GM18867 (cell line): ENCODE results near the gene ADCY10.
"Not testable (repeated sequence)": the region's sequence is repeated elsewhere in the genome, so short reads cannot be mapped to it uniquely, and the experiment has no call there.

Experiments
- ATAC-seq: cut with Tn5 transposase; IDR thresholded peaks from one replicate; pipeline ENCODE4 v1.9.1; 2021; ENCODE audit warnings: mild to moderate bottlenecking, moderate library complexity; ENCODE audit not compliant: unreplicated experiment

The ADCY10 gene

DNA sequence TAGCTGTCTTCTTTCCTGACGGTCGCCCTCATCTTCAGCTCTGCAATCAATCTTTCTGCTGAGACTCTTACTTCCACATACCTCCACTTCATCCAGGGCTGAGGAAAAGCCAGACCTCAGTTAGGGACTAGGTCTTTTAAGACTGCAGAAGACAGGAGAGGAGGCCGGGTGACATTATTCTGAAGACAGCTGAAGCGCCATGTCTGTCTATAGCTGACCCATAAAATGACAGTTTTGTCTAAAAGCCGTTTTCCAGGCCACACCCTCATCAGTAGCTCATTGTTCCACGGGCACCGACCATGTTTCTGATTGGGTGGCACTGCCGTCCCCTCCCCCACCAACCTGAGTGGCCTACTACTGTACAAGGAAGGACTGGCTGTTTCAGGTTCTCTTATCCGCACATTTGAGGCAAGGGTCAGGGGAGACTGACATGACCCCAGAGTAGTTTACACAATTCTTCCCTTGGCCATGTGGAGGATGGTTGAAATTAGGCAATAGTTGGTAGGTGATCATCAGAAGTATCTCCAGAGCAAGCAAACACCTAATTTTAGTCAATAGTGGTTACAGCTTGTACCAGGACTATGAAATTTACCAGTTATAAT, at the start of gene ADCY10:
Gene ADCY10 (minus strand): TSS at position 240 of the 602 bp plus-strand sequence. CDS start 8,994 bp downstream, outside the sequence.
- no peak for ATAC-seq

GRCh38 chr1:167957710-167958109, 43.8 kb upstream of the ADCY10 start:
- ATAC-seq, result no peak

DNA sequence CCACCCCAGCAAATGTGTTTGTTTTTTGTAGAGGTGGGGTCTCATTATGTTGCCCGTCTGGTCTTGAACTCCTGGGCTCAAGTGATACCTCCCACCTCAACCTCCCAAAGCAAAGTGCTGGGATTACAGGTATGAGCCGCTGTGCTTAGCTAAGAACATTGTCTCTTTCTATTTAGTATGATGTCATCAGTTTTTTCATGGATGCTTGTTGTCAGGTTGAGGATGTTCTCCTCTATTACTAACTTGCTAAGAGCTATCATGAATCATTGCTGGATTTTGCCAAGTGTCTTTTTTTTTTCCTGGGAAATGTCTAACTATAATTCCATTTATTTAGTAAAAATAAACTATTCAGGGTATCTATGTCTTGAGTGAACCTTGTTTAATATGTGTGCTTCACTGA, 42.0 kb upstream of the ADCY10 start:
- no peak for ATAC-seq

- ATAC-seq, result no peak
Measured at GRCh38 chr1:167950569-167950968, 36.6 kb upstream of the ADCY10 start.

DNA sequence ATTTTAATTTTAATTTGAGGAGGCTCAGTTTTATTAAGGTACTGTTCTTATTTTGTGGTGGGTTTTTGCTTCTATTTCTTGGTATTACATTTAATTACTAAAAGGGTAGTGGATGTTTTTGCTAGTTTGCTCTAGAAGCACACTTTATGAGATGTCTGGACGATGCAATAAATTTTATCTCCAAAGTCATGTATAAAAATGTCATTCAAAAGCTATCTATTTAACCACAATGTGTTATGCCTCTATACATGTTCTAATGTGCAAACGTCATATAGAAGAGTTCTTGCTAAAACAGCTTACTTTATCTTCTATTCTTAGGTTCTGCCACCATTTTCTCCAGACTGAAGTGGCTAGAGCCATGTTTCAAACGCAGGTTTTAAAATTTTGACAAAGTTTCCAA, 35.9 kb upstream of the ADCY10 start:
- ATAC-seq, result no peak

DNA sequence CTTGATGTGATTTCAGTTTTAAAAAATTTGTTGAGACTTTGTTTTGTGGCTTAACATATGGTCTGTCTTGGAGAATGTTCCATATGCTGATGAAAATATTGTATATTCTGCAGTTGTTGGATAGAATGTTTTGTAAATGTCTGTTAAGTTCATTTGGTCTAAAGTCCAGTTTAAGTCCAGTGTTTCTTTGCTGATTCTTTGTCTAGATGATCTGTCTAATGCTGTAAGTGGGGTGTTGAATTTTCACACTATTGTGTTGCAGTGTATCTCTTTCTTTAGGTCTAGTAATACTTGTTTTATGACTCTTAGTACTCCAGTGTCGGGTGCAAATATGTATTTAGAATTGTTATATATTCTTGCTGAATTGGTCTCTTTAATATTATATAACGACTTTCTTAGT, 33.8 kb upstream of the ADCY10 start:
- no peak for ATAC-seq

- ATAC-seq, result no peak
Measured at GRCh38 chr1:167943541-167943940, 29.6 kb upstream of the ADCY10 start.

GRCh38 chr1:167940264-167940663, 26.3 kb upstream of the ADCY10 start:
- ATAC-seq, result no peak

DNA sequence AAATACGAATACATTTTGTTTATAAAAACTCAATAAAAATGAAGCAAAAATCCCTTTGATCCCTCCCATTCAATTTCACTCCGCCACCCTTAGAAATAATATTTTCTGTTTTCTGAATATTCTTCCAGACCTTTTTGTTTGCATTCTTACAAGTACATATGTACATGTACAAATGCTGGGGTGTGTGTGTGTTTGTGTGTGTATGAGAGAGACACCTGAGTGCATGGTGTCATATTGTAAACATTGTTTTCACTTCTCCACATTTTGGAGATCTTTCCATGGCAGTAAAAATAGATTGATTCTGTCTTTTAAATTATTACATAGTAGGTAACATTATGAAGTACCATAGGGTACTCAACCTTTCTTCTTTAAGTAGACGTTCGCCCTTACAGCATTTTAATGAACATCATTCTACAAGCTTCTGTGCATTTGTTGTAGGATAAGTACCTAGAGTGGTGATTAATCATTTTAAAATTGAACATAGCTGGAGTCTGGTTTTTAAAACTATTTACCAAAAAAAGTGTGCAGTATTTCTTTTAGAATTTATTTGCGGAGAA, 24.2 kb upstream of the ADCY10 start:
- ATAC-seq, result no peak

DNA sequence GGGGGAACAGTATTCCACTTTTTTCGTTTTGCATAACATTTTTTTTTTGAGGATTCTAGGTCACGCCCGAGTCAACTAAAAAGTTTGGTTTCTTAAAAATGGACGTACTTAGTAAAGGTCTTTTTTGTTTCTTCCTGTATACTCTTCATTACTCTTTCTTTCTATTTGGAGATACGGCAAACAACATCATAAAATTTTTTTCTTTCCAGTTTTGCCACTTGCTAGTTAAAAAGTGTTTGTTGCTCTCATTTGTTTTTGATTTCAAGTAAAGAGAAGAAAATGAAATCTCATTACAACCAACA, 23.7 kb upstream of the ADCY10 start:
- ATAC-seq, result no peak

DNA sequence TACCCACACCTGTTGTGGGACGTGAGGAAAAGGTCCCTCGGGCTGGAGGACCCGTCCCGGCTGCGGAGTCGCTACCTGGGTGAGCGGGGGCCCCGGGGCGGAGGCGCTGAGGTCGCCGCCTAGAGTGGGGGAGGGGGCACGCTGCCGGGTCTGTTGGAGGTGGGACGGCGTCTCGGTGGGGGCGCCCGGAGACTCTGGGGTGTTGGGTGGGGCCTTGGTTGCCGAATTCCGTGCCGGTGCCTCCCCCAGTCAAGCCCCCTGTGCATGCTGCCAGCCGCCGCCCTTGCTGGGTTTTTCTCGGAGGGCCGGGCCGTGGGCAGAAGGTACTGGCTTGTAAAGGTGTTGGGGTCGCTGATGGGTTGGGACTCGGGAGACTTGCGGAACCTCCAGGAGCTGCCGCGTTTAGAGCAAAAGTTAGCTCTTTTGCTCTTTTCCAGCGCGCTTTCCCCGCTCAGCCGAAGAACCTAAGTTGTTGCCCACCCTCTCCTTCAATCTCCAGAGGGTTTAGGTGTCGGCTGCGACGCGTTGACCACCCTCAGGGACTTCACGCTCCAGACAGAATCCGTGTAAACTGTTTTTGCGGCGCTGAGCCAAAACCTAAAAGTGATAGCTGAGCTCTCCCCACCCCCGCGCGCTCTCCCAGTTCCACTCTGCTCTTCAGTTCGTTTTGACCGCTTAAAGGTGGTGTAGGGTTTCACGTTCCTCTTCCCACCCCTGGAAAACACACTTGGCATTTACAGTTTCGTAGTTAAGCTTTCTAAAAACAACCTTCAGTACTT, 23.2 kb upstream of the ADCY10 start, which contains the start of gene MPC2:
Gene MPC2 (minus strand): TSS at position 143 of the 779 bp plus-strand sequence. CDS start 1,231 bp downstream, outside the sequence.
- peak; percentile 18 for ATAC-seq

GRCh38 chr1:167936068-167936929, 22.4 kb upstream of the ADCY10 start, which contains the start of gene DCAF6:
Gene DCAF6 (plus strand): TSS chr1:167936683. CDS start chr1:167936912, 229 bp downstream.
- ATAC-seq, result peak; percentile 78

DNA sequence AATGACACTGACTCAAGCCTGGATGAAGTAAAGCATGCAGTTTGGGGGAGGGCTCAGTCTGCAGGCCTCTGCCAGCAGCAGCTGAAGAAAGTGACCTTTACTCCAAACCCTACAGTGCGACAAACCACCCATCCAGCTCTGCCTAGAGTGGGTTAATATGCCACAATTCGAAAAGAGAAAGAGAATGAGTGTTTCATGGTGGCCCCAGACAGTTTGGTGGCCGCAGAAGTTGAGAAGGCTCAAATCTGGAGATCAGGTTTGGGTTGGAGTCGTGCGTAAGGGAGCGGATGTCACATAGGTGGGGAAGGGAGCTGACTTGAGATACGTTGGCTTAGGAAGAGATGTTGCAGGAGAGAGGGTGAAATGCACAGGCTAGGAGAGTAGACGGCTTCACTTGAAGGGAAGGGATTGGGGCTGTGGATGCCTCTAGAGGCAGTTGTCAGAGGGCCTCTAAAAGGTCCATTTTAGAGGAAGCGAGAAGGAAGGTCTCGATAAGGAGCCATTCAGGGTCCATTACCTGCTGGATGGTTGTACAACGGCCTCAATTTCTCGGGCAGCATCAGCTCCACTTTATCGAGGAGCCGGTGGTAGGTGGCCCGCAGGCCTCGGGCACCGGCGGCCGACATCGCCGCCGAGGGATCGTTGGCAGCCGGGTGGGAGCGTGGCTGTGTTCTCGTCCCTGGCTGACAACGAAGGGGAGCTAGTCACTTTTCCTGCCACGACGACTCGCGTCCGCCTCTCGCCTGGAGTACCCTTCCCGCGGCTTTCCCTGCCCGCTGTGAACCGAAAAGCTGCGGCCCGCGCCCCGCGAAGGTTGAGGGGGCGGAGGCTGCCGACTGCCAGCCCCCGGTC, 21.5 kb upstream of the ADCY10 start:
- peak; percentile 6 for ATAC-seq

GRCh38 chr1:167934426-167935215, 20.7 kb upstream of the ADCY10 start:
- no peak for ATAC-seq

GRCh38 chr1:167933788-167934187, 19.9 kb upstream of the ADCY10 start:
- ATAC-seq, result no peak

GRCh38 chr1:167929725-167930124, 15.8 kb upstream of the ADCY10 start:
- no peak for ATAC-seq

- not testable (repeated sequence) for ATAC-seq
Measured at GRCh38 chr1:167928919-167929318, 15.0 kb upstream of the ADCY10 start.

DNA sequence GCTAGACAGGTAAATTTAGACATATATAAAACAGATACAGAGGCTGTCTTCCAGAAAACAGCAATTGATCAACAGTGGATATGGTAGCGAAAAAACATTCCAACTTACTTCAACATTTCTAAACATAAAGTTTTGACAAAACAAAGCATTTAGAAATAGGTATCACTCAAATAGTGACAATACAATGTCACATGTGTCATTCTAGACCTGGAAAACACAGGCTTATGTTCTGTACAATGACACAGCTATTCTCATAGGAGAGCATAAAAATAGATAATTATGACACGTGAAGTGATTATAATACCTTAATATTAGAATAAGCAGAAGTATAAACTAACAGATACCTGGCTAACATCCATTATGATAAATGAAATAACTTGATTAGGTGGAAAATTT, 14.5 kb upstream of the ADCY10 start:
- no peak for ATAC-seq

DNA sequence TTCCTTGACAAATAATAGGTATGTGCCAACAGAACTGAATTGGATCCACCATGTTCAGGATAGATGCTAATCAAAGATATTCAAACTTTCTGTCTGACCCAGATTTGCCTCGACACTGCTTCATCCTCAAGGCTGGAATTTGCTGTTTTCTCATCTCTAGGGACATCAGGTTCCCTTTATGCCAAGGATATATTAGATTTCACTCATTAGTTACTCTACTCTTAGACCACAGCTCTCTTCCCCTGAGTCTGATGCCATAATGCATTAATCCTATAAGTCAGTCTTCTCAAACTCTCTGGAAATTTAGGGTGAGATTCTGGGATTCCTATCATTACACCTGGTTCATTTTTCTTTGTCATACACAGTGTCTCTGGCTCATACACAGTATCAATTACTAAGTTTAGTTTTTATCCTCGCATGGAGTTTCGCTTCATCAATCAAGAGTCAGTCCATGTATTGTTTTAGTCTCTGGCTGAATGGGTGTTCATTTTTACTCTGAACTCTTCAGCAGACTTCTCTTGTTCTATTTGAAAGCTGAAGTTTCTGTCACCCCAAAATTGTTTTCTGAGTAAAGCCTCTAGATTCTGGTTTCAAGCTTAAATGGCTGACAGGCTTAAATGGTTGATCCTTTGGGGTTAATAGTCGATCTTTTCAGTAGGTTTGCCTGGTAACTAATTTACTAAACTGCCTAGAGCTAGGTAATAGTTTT, 13.3 kb upstream of the ADCY10 start:
- ATAC-seq, result no peak
